OCI-LY3 (cell line): ENCODE data around the gene NUDT8.
"Not testable (repeated sequence)": the region's sequence is repeated elsewhere in the genome, so short reads cannot be mapped to it uniquely, and the experiment has no call there.

Experiments
- H2AFZ ChIP-seq: fragments of 200-600, 300-600 bp; shearing (Covaris generic); 2 replicates; pipeline ENCODE4 v1.6.0; 2014; ENCODE audit warnings: antibody characterized with exemption, low read depth, low read length
- H3K27ac ChIP-seq: fragments of 200-600, 300-600 bp; sonication (generic); 2 replicates; pipeline ENCODE4 v1.5.1; 2014; ENCODE audit warnings: mild to moderate bottlenecking, low read length, moderate library complexity, mixed read lengths
- H3K27me3 ChIP-seq: fragments of 200-600, 300-600 bp; sonication (generic); 2 replicates; pipeline ENCODE4 v1.6.1; 2014; ENCODE audit warnings: low read depth, low read length, mixed read lengths
- H3K36me3 ChIP-seq: fragments of 200-600, 300-600 bp; sonication (generic); replicated peaks from 2 replicates; pipeline ENCODE3; 2014; ENCODE audit warnings: low read depth, low read length, mixed read lengths
- H3K4me1 ChIP-seq: fragments of 300-600, 200-600 bp; sonication (generic); 2 replicates; pipeline ENCODE4 v1.6.1; 2014; ENCODE audit warnings: low read length, mixed read lengths
- H3K4me2 ChIP-seq: fragments of 200-600, 300-600 bp; sonication (generic); 2 replicates; pipeline ENCODE4 v1.6.1; 2014; ENCODE audit warnings: low read length, mixed read lengths
- H3K4me3 ChIP-seq: fragments of 300-600, 200-600 bp; sonication (generic); 2 replicates; pipeline ENCODE4 v1.5.1; 2014; ENCODE audit warnings: antibody characterized with exemption, mild to moderate bottlenecking, low read length, moderate library complexity
- H3K79me2 ChIP-seq: fragments of 300-600, 200-600 bp; shearing (Covaris generic); 2 replicates; pipeline ENCODE4 v1.6.1; 2014; ENCODE audit warnings: mild to moderate bottlenecking, low read length, mixed read lengths
- H3K9ac ChIP-seq: fragments of 300-600, 200-600 bp; shearing (Covaris generic); 2 replicates; pipeline ENCODE4 v1.6.0; 2014; ENCODE audit warnings: mild to moderate bottlenecking, low read length, moderate library complexity
- H3K9me3 ChIP-seq: fragments of 200-600, 300-600 bp; shearing (Covaris generic); 2 replicates; pipeline ENCODE4 v1.6.1; 2014; ENCODE audit warnings: low read length, mixed read lengths; ENCODE audit not compliant: insufficient read depth
- H4K20me1 ChIP-seq: fragments of 200-600, 300-600 bp; sonication (generic); 2 replicates; pipeline ENCODE4 v1.6.1; 2016; ENCODE audit warnings: low read length, mixed read lengths; ENCODE audit not compliant: insufficient read depth
- CTCF ChIP-seq: fragments of 200-600, 300-600 bp; sonication (generic); IDR thresholded peaks from 2 replicates; pipeline ENCODE4 v1.5.1; 2014; ENCODE audit warnings: antibody characterized with exemption, low read length, low read depth
- EZH2phosphoT487 ChIP-seq: fragments of 200-600 bp; shearing (Covaris generic); IDR thresholded peaks from 2 replicates; pipeline ENCODE4 v1.6.1; 2018; ENCODE audit warnings: antibody characterized with exemption, mixed run types, low read depth

NUDT8 gene

GRCh38 chr11:67620621-67621020 is 9.1 kb downstream of the NUDT8 start:
- H3K36me3 ChIP-seq, H3K79me2 ChIP-seq, H3K27ac ChIP-seq, H3K4me1 ChIP-seq, H3K9me3 ChIP-seq, H3K9ac ChIP-seq, H2AFZ ChIP-seq, H4K20me1 ChIP-seq, H3K4me3 ChIP-seq, H3K27me3 ChIP-seq, H3K4me2 ChIP-seq: not testable (repeated sequence)

- H3K36me3 ChIP-seq, H4K20me1 ChIP-seq, H3K4me1 ChIP-seq, H3K27me3 ChIP-seq, H2AFZ ChIP-seq, H3K27ac ChIP-seq, H3K9ac ChIP-seq, H3K4me3 ChIP-seq, H3K79me2 ChIP-seq, H3K4me2 ChIP-seq, H3K9me3 ChIP-seq: not testable (repeated sequence)
These were observed 9.8 kb downstream of the NUDT8 start for GRCh38 chr11:67619683-67620618.

- not testable (repeated sequence) for H2AFZ ChIP-seq, H3K27me3 ChIP-seq, H3K36me3 ChIP-seq, H3K4me2 ChIP-seq, H3K27ac ChIP-seq, H3K4me3 ChIP-seq, H3K9me3 ChIP-seq, H3K79me2 ChIP-seq, H4K20me1 ChIP-seq, H3K9ac ChIP-seq
- H3K4me1 ChIP-seq, result peaks cover 12% of the 10 kb centered on the region
These were observed 10.7 kb downstream of the NUDT8 start for GRCh38 chr11:67618901-67619659.

GRCh38 chr11:67617243-67617953 is 12.3 kb downstream of the NUDT8 start:
- no peak overlapping the region for H3K4me2 ChIP-seq
- H3K27ac ChIP-seq, result no peak overlapping the region
- no peak overlapping the region for H3K4me3 ChIP-seq
- H3K27me3 ChIP-seq, result peaks cover 2% of the 10 kb centered on the region; the same call in 1 of the 2 replicates
- peaks cover 2% of the 10 kb centered on the region for H3K36me3 ChIP-seq
- TF ChIP-seq CTCF (no peak), EZH2phosphoT487 (no peak)
- H4K20me1 ChIP-seq, result no peaks in the 10 kb centered on the region
- peaks cover 22% of the 10 kb centered on the region for H3K4me1 ChIP-seq
- no peaks in the 10 kb centered on the region for H3K9me3 ChIP-seq
- H3K79me2 ChIP-seq, result no peaks in the 10 kb centered on the region
- H2AFZ ChIP-seq, result no peak overlapping the region
- H3K9ac ChIP-seq, result no peak overlapping the region

- Histone ChIP-seq H3K27ac (no peak overlapping the region), H3K9me3 (no peaks in the 10 kb centered on the region), H3K4me3 (no peak overlapping the region), H3K9ac (no peak overlapping the region), H4K20me1 (no peaks in the 10 kb centered on the region), H3K4me2 (no peak overlapping the region), H3K79me2 (no peaks in the 10 kb centered on the region), H3K4me1 (peaks cover 22% of the 10 kb centered on the region), H2AFZ (no peak overlapping the region), H3K36me3 (peaks cover 4% of the 10 kb centered on the region), H3K27me3 (peaks cover 2% of the 10 kb centered on the region; the same call in 1 of the 2 replicates)
- TF ChIP-seq CTCF, result no peak
- TF ChIP-seq EZH2phosphoT487, result no peak
These were observed 13.1 kb downstream of the NUDT8 start for GRCh38 chr11:67616431-67617242.
